Stimulated activated CD8-positive, alpha-beta memory T cell treated with anti-CD3 and anti-CD28 coated beads, Interleukin-4, amount 100 ng/mL, for 4 hours (primary cell): Measurements from ENCODE around the gene TTLL7.

ENCODE experiments used
- DNase-seq, 2 donors: peaks; one replicate each; pipeline ENCODE4 v3.0.0-alpha.2; 2020; ENCODE audit warnings: low read depth in 2 of 2, low spot score in 1 of 2

The TTLL7 gene

GRCh38 chr1:83887483-83887882 lies 111.4 kb downstream of the TTLL7 start:
- no peak for DNase-seq

GRCh38 chr1:83883979-83884378 lies 115.0 kb downstream of the TTLL7 start:
- DNase-seq = no peak

- DNase-seq = no peak
Observed at GRCh38 chr1:83882906-83883305, 116.0 kb downstream of the TTLL7 start.

GRCh38 chr1:83872515-83872914 lies 126.4 kb downstream of the TTLL7 start:
- no peak for DNase-seq

- no peak for DNase-seq
Observed at GRCh38 chr1:83864991-83865390, 133.9 kb downstream of the TTLL7 start.

GRCh38 chr1:83860490-83861221 lies 138.3 kb downstream of the TTLL7 start:
- peak; percentile 37 to 49 for DNase-seq

GRCh38 chr1:83857716-83858115 lies 141.2 kb downstream of the TTLL7 start:
- DNase-seq = no peak

- no peak for DNase-seq
Observed at GRCh38 chr1:83857103-83857502, 141.8 kb downstream of the TTLL7 start.

GRCh38 chr1:83856381-83856780 lies 142.6 kb downstream of the TTLL7 start:
- no peak for DNase-seq

- no peak for DNase-seq
Observed at GRCh38 chr1:83854456-83854855, 144.5 kb downstream of the TTLL7 start.

GRCh38 chr1:83850834-83851233 lies 148.1 kb downstream of the TTLL7 start:
- DNase-seq = no peak

GRCh38 chr1:83849191-83850061 lies 149.5 kb downstream of the TTLL7 start:
- no peak for DNase-seq

GRCh38 chr1:83846138-83846537 lies 152.8 kb downstream of the TTLL7 start:
- no peak for DNase-seq

GRCh38 chr1:83845437-83846071 lies 153.4 kb downstream of the TTLL7 start:
- DNase-seq = no peak

- no peak for DNase-seq
Observed at GRCh38 chr1:83844546-83844945, 154.4 kb downstream of the TTLL7 start.

GRCh38 chr1:83839566-83840173 lies 159.3 kb downstream of the TTLL7 start:
- DNase-seq = no peak

- DNase-seq = no peak
Observed at GRCh38 chr1:83838573-83838972, 160.4 kb downstream of the TTLL7 start.

- no peak for DNase-seq
Observed at GRCh38 chr1:83836543-83836942, 162.4 kb downstream of the TTLL7 start.

GRCh38 chr1:83834621-83835264 lies 164.2 kb downstream of the TTLL7 start:
- no peak for DNase-seq

GRCh38 chr1:83832194-83832593 lies 166.7 kb downstream of the TTLL7 start:
- no peak for DNase-seq

GRCh38 chr1:83829106-83829505 lies 169.8 kb downstream of the TTLL7 start:
- no peak for DNase-seq
